Left lung (tissue), 10 donors: Measurements from ENCODE around the gene ZNG1A. TPM values are rescaled to one million over a fixed set of nuclear protein-coding genes. Genes with fewer than 3 reads are reported as not detected.
"Not testable (repeated sequence)": the region's sequence is repeated elsewhere in the genome, so short reads cannot be mapped to it uniquely, and the experiment has no call there.

Source experiments
- ATAC-seq: fragments of 200-7000 bp; cut with Tn5 transposase; one replicate; pipeline ENCODE4 v1.9.1; 2020; ENCODE audit warnings: moderate library complexity
- DNase-seq, 4 donors: peaks; one replicate each; pipeline ENCODE4 v3.0.0-alpha.2; 2013 to 2020
- H3K27ac ChIP-seq, 2 donors: fragments of 200-600 bp; sonication (generic) in 1 of 2; one replicate each; pipeline versions ENCODE4 v1.5.0 to v1.8.0; 2020 to 2021
- H3K27me3 ChIP-seq, 2 donors: fragments of 200-600 bp; sonication (generic) in 1 of 2; one replicate each; pipeline versions ENCODE4 v1.5.0 to v1.8.0; 2020 to 2021
- H3K36me3 ChIP-seq, 2 donors: fragments of 200-600 bp; sonication (generic) in 1 of 2; one replicate each; pipeline versions ENCODE4 v1.5.0 to v1.8.0; 2020 to 2021
- H3K4me1 ChIP-seq, 2 donors: fragments of 200-600 bp; one replicate each; pipeline ENCODE4 v1.8.0; 2021
- H3K4me3 ChIP-seq, 2 donors: fragments of 200-600 bp; sonication (generic) in 1 of 2; one replicate each; pipeline versions ENCODE4 v1.5.0 to v1.8.0; 2020 to 2021; ENCODE audit warnings: mild to moderate bottlenecking in 1 of 2
- H3K9me3 ChIP-seq, 2 donors: fragments of 200-600 bp; sonication (generic) in 1 of 2; one replicate each; pipeline versions ENCODE4 v1.5.0 to v1.8.0; 2020 to 2021
- intact Hi-C, 2 donors: fragments of 100-400 bp; cut with DNase I; formaldehyde crosslinking; loops; one replicate each; pipeline versions ENCODE4 v1.11.2 to v1.14.2; 2022
- polyA plus RNA-seq, 6 donors: library from polyadenylated mRNA; unstranded; fragments of 120-200 nt; gene quantifications; one replicate each; pipeline ENCODE4 v1.2.1, GENCODE V29; 2013; ENCODE audit not compliant: insufficient read length in 6 of 6
- total RNA-seq, 2 donors: library from RNA; stranded (reverse); fragmentation: NEBNext Ultra II Directional; extraction: Animal tissue kit (Norgen Biotek cat#: 25700); gene quantifications; one replicate each; pipeline ENCODE4 v1.2.1, GENCODE V29; 2021
- donor health status: DM: no; HTN: yes; CAD: no.
- donor health status: DM: no; HTN: no; CAD: no.

The ZNG1A gene
- total and polyA plus RNA-seq, 8 donors = 20.3 to 76.4 (median 66.0) TPM

- H3K9me3 ChIP-seq, H3K27me3 ChIP-seq, H3K4me1 ChIP-seq, ATAC-seq, DNase-seq, H3K4me3 ChIP-seq, H3K27ac ChIP-seq, H3K36me3 ChIP-seq, intact Hi-C loops: not testable (repeated sequence)
Measured at GRCh38 chr9:86697-87096, 92.2 kb downstream of the ZNG1A start.

- H3K27ac ChIP-seq, intact Hi-C loops, H3K4me3 ChIP-seq, ATAC-seq, H3K27me3 ChIP-seq, H3K36me3 ChIP-seq, H3K4me1 ChIP-seq, H3K9me3 ChIP-seq, DNase-seq: not testable (repeated sequence)
Measured at GRCh38 chr9:82932-83689, 95.7 kb downstream of the ZNG1A start.

- DNase-seq, H3K36me3 ChIP-seq, H3K4me1 ChIP-seq, H3K9me3 ChIP-seq, H3K27ac ChIP-seq, intact Hi-C loops, H3K4me3 ChIP-seq, H3K27me3 ChIP-seq: not testable (repeated sequence)
- ATAC-seq = peak; percentile 37
Measured at GRCh38 chr9:78333-78732, 100.5 kb downstream of the ZNG1A start.

DNA sequence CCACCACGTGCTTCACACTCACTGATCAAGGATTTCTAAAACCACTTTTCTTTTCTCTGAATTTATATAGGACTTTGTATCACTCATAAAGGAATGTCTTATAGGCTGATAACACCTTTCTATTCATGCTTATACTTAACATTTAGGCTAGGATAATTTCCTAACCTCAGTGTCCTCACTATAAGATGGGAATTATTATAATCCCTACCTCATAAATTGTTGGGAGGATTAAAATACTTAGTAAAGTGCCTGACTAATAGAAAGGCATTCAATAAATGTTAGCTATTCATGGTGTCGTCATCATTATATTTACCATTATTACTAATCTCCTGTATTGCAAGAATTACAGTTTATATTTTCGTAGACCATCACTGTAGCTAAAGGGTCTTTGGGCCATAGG lies 102.5 kb downstream of the ZNG1A start:
- intact Hi-C loops, H3K4me1 ChIP-seq, H3K4me3 ChIP-seq, H3K9me3 ChIP-seq, DNase-seq, H3K36me3 ChIP-seq, H3K27ac ChIP-seq, ATAC-seq: not testable (repeated sequence)
- peaks cover 0 to 13% of the 10 kb centered on the region in 2 donors for H3K27me3 ChIP-seq

GRCh38 chr9:73900-74525 lies 104.8 kb downstream of the ZNG1A start:
- H3K27ac ChIP-seq, intact Hi-C loops, H3K9me3 ChIP-seq, H3K36me3 ChIP-seq, DNase-seq, H3K4me1 ChIP-seq: not testable (repeated sequence)
- Histone ChIP-seq H3K4me3 (peak overlapping the region; percentile 22 to 34), H3K27me3 (peaks cover 0 to 13% of the 10 kb centered on the region in 2 donors)
- ATAC-seq = peak; percentile 52

DNA sequence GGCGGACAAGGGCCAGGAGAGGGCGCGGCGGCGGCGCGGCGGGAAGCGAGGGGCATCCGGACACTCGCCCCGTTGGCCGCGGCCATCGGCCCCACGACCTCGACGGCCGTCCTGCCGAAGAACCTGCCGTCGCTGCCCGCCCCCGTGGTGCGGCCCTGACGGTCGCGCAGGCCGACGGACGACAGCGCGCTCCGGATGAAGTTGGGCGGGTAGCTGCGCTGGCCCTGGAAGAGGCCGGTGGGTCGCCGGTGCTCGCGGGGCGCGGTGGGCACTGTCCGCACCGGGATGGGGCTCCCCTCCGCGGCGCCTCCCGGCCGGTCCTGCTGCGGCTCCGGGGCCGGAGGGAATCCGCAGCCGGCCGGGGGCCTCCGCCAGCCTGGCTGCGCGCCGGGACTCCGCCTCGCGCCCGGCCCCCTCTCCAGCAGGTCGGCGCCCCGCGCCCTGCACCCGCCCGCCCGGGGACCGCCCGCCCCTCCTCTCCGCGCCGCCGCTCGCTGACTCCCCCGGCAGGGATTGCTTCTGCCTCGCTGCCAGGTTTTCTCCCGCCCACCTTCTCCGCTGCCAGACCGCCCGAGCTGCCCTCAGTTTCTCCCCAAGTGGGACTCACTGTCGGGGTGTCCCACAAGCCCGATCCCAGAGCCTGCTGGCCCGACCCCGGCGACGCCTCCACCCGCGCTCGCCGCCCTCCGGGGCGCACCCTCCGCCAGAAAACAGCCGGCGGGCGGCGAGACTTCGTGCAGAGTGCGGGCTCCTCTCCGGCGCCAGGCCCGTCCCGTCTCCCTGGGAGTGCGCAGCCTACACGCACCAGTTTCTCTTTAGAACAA lies 105.6 kb downstream of the ZNG1A start:
- Histone ChIP-seq H3K4me3 (peak overlapping the region; percentile 29 to 34), H3K27me3 (peaks cover 0 to 13% of the 10 kb centered on the region in 2 donors), H3K27ac (peak overlapping the region in 1 of 2 donors; percentile 13)
- peak; percentile 14 to 78 (median 24) for DNase-seq
- H3K9me3 ChIP-seq, intact Hi-C loops, H3K36me3 ChIP-seq, H3K4me1 ChIP-seq: not testable (repeated sequence)
- ATAC-seq = peak; percentile 70

Other genes with a start within 250 kb of the ZNG1A start
- gene WASHC1, start 149.6 kb downstream of the ZNG1A start, total RNA-seq = 10 to 100 TPM; 10.5 to 10.9 TPM
- 10 to 100 TPM; 12.0 to 36.0 (median 22.4) TPM for gene WASHC1, start 149.6 kb downstream of the ZNG1A start, polyA plus RNA-seq
- under 1 TPM; 0.64 to 0.71 TPM for gene FOXD4, start 60.6 kb downstream of the ZNG1A start, total RNA-seq
- under 1 TPM; 0.13 to 0.84 (median 0.39) TPM for gene FOXD4, start 60.6 kb downstream of the ZNG1A start, polyA plus RNA-seq
- gene DOCK8, start 35.8 kb upstream of the ZNG1A start, total RNA-seq = 10 to 100 TPM; 40.6 to 95.9 TPM
- gene DOCK8, start 35.8 kb upstream of the ZNG1A start, polyA plus RNA-seq = 1 to 10 TPM; 5.9 to 8.9 (median 8.1) TPM